Aorta (tissue), 5 donors: ENCODE measurements around the gene RHBDD1. TPM values are rescaled to one million over a fixed set of nuclear protein-coding genes. Genes with fewer than 3 reads are reported as not detected.

Experiments
- ATAC-seq: fragments of 200-7000 bp; cut with Tn5 transposase; one replicate; pipeline ENCODE4 v1.9.1; 2022; ENCODE audit warnings: moderate library complexity; ENCODE audit not compliant: low FRiP score
- DNase-seq, 2 donors: peaks; one replicate each; pipeline ENCODE4 v3.0.0-alpha.2; 2020
- H3K27ac ChIP-seq, 2 donors: one replicate each; pipeline ENCODE4 v1.5.1; 2013; ENCODE audit warnings: low read length in 2 of 2, mild to moderate bottlenecking in 2 of 2, moderate library complexity in 2 of 2, control low read depth in 1 of 2, inconsistent platforms in 1 of 2, low read depth in 1 of 2
- H3K27me3 ChIP-seq, 2 donors: one replicate each; pipeline ENCODE4 v1.6.1; 2013; ENCODE audit warnings: control low read depth in 1 of 2, low read length in 1 of 2, mild to moderate bottlenecking in 1 of 2, moderate library complexity in 1 of 2; ENCODE audit not compliant: insufficient read depth in 2 of 2, control insufficient read depth in 1 of 2
- H3K36me3 ChIP-seq, 2 donors: one replicate each; pipeline ENCODE4 v1.6.1; 2013; ENCODE audit warnings: control low read depth in 1 of 2, low read length in 1 of 2, mild to moderate bottlenecking in 1 of 2; ENCODE audit not compliant: insufficient read depth in 2 of 2, control insufficient read depth in 1 of 2
- H3K4me1 ChIP-seq, 2 donors: one replicate each; pipeline ENCODE4 v1.6.1; 2013; ENCODE audit warnings: low read length in 2 of 2, control low read depth in 1 of 2, mild to moderate bottlenecking in 1 of 2, moderate library complexity in 1 of 2; ENCODE audit not compliant: insufficient read depth in 2 of 2, control insufficient read depth in 1 of 2
- H3K4me3 ChIP-seq, 2 donors: one replicate each; pipeline ENCODE4 v1.5.1; 2013; ENCODE audit warnings: low read length in 2 of 2, control low read depth in 1 of 2, mild to moderate bottlenecking in 1 of 2
- H3K9me3 ChIP-seq: one replicate; pipeline ENCODE4 v1.6.1; 2013; ENCODE audit warnings: mild to moderate bottlenecking, low read length; ENCODE audit not compliant: control insufficient read depth
- WGBS, 2 donors: extraction: QIAGEN DNeasy Blood & Tissue Kit; methylation state at CpG; one replicate each; pipeline ENCODE4 v1.1.7; 2013; 5-methylcytosine and 5-hydroxymethylcytosine counted together
- intact Hi-C, 2 donors: fragments of 100-400 bp; cut with DNase I; formaldehyde crosslinking; loops; one replicate each; pipeline versions ENCODE4 v1.14.2 to v1.15.0; 2022
- polyA plus RNA-seq, 2 donors: library from polyadenylated mRNA; stranded (reverse); fragments of 200-250 nt; gene quantifications; one replicate each; pipeline ENCODE4 v1.2.3, GENCODE V29; 2013
- total RNA-seq, 2 donors: library from RNA; stranded (reverse); fragmentation: NEBNext Ultra II Directional; extraction: Animal tissue kit (Norgen Biotek cat#: 25700); gene quantifications; one replicate each; pipeline ENCODE4 v1.2.1, GENCODE V29; 2021
- donor health status: healthy with polysubstance abuse.
- donor health status: Bipolar disorder and iron deficiency.
- donor health status: DM: no; HTN: no; CAD: no.
- donor health status: DM: no; HTN: no; CAD: no.
- donor health status: DM: yes; HTN: yes; CAD: no.

RHBDD1 gene
- total and polyA plus RNA-seq, 4 donors, result 6.0 to 39.2 (median 22.0) TPM

DNA sequence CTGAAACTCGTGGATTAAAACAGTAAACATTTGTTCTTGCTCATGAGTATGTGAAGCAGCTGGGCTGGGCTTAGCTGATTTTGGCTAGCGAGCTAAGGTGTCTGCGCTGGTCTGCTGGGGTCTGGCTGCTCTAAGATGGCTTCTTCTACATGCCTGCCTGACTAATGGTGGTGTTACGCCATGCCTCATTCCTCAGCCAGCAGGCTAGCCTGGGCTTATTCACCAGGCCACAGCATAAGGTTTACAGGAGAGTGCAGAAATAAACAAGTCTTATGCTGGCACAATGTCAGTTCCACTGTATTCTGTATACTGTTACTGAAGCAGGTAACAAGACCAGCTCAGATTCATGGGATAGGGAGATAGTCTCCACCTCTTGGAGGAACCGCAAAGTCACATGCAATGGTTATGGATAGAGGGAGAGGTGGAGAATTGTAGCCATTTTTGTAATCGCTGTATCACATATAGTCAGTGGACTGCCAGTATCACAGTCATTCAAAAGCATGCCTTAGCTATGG, 80.0 kb downstream of the RHBDD1 start:
- no peak overlapping the region for H3K4me3 ChIP-seq
- intact Hi-C loops, result no loop called here
- WGBS, 2 donors, result 77 to 92% methylated on average over 6 of the region's 6 CpGs
- DNase-seq (no peak), ATAC-seq (no peak)
- H3K4me1 ChIP-seq, result no peaks in the 10 kb centered on the region
- H3K27ac ChIP-seq, result no peak overlapping the region
- H3K9me3 ChIP-seq, result no peaks in the 10 kb centered on the region
- H3K36me3 ChIP-seq, result peaks cover 2% of the 10 kb centered on the region in 2 donors
- no peaks in the 10 kb centered on the region for H3K27me3 ChIP-seq

GRCh38 chr2:226916669-226917068, 80.8 kb downstream of the RHBDD1 start:
- intact Hi-C loops, result no loop called here
- H3K27ac ChIP-seq, result no peak overlapping the region
- no peak for DNase-seq
- peaks cover 2% of the 10 kb centered on the region in 2 donors for H3K36me3 ChIP-seq
- no peaks in the 10 kb centered on the region for H3K4me1 ChIP-seq
- 83 to 85% methylated on average over 1 of the region's 1 CpG for WGBS, 2 donors
- H3K4me3 ChIP-seq, result no peak overlapping the region
- no peaks in the 10 kb centered on the region for H3K9me3 ChIP-seq
- no peak for ATAC-seq
- H3K27me3 ChIP-seq, result no peaks in the 10 kb centered on the region

DNA sequence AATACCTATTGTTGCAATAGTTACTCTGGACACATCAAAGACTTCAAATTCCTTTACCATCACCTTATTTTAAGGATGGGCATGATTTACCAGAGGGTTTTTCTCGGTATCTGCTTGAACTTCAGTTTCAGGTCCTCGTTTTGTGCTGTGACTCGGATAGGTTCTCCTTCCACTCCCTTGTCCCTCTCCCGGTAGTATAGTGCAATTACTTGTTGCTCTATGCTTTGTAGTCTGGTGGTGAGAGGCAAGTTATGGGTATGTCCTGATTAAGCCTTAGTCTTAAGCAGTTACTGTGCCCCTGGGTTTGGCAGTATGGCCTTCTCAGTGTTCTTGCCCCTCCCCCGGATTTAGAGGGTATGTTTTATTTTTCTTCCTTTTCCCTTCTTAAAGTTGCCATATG, 96.6 kb downstream of the RHBDD1 start:
- intact Hi-C loops, result no loop called here
- Histone ChIP-seq H3K4me3 (no peak overlapping the region), H3K27ac (no peak overlapping the region), H3K27me3 (no peaks in the 10 kb centered on the region), H3K4me1 (peaks cover 0 to 6% of the 10 kb centered on the region in 2 donors), H3K36me3 (peaks cover 0 to under 1% of the 10 kb centered on the region in 2 donors), H3K9me3 (no peaks in the 10 kb centered on the region)
- 89 to 92% methylated on average over 5 of the region's 5 CpGs for WGBS, 2 donors
- no peak for DNase-seq
- no peak for ATAC-seq

DNA sequence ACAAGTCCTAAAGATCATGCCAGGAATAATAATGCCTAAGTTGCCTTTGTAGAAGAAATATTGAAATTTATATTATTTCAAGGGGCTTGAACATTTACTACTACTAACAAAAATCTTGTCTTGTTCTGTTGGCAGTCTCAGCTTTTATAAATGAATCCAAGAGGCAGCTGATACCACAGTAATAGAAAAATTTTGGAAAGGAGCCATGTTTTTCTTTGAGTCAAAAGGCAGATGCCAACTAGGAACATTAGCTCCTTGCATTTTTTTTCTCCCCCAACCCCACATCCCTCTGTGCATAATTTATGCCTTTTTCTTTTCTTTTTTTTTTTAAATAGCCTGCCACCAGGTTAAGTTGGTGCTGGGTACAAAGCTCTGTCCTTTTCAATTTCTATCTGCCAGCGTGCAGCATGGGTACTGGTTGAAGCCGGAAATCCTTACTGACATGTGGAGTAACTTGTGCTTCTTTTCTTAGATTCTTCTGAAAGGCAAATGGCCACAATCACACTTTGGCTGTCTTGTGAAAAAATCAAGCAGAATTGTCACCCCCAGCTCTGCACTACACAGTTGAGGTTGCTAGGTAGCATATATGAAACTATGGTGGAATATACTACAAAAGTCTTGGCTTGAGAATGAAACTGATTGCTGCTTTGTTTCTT, 98.8 kb downstream of the RHBDD1 start:
- Histone ChIP-seq H3K4me1 (peaks cover 0 to 6% of the 10 kb centered on the region in 2 donors), H3K36me3 (peaks cover 0 to 2% of the 10 kb centered on the region in 2 donors), H3K4me3 (no peak overlapping the region), H3K27ac (peak overlapping the region in 1 of 2 donors; percentile 43), H3K9me3 (no peaks in the 10 kb centered on the region), H3K27me3 (no peaks in the 10 kb centered on the region)
- no peak for ATAC-seq
- WGBS, 2 donors, result 44 to 48% methylated on average over 2 of the region's 2 CpGs
- DNase-seq, result no peak
- intact Hi-C loops, result no loop called here

- DNase-seq (no peak), ATAC-seq (no peak)
- Histone ChIP-seq H3K4me3 (no peak overlapping the region), H3K9me3 (no peaks in the 10 kb centered on the region), H3K27ac (no peak overlapping the region), H3K27me3 (no peaks in the 10 kb centered on the region), H3K36me3 (no peaks in the 10 kb centered on the region), H3K4me1 (no peaks in the 10 kb centered on the region)
- 86 to 91% methylated on average over 9 of the region's 9 CpGs for WGBS, 2 donors
- intact Hi-C loops, result no loop called here
Measured at GRCh38 chr2:226943862-226944620, 108.2 kb downstream of the RHBDD1 start.

- no peaks in the 10 kb centered on the region for H3K36me3 ChIP-seq
- intact Hi-C loops, result no loop called here
- DNase-seq (peak in 1 of 2 donors; percentile 71), ATAC-seq (peak; percentile 87)
- H3K9me3 ChIP-seq, result no peaks in the 10 kb centered on the region
- 6% methylated on average over 3 of the region's 3 CpGs for WGBS, 2 donors
- no peaks in the 10 kb centered on the region for H3K27me3 ChIP-seq
- H3K4me1 ChIP-seq, result peaks cover 0 to 5% of the 10 kb centered on the region in 2 donors
- H3K4me3 ChIP-seq, result no peak overlapping the region
- peak overlapping the region in 1 of 2 donors; percentile 82 for H3K27ac ChIP-seq
Measured at GRCh38 chr2:226953206-226953605, 117.4 kb downstream of the RHBDD1 start.

DNA sequence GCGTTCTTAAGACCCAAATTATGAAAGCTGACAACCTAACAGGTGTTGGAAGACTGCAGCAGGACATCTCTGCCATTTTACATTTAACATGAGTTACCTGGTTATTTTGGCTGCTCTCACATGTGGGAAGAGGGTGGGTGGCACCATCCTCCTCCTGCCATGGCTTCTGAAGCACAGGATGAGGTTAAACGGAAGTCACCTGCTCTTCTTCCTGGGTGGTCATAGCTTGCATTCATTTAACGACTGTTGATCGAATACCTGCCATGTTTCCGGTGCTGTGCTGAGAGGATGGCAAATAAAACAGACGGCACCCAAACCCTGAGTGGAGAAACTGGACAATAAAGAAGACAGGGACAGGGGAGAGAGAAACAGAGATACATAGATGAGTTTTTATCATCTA, 118.0 kb downstream of the RHBDD1 start:
- ATAC-seq, result no peak
- Histone ChIP-seq H3K27me3 (no peaks in the 10 kb centered on the region), H3K27ac (peak overlapping the region; percentile 13 to 82), H3K36me3 (no peaks in the 10 kb centered on the region), H3K4me3 (no peak overlapping the region), H3K9me3 (no peaks in the 10 kb centered on the region), H3K4me1 (peaks cover 0 to 5% of the 10 kb centered on the region in 2 donors)
- DNase-seq, result no peak
- intact Hi-C loops, result no loop called here
- 93 to 94% methylated on average over 6 of the region's 6 CpGs for WGBS, 2 donors

DNA sequence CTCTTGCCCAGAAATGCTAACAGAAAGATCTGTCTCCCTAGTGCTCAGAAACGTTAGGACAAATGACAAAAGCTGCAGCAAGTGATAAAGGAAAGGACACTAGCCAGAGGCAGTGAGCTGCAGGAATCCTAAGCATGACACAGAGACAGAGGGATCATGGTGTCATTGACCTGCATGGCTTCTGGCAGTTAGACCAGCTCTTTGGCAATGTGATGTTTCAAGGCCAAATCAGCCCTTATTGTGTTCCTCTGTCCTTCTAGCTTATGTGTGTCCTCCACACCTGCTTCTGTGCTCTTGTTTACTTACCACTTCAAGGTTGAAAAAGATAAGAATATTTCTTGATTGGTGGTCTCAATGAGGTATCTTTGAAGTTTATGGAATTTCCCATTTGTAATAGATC, 120.8 kb downstream of the RHBDD1 start:
- H3K9me3 ChIP-seq, result no peaks in the 10 kb centered on the region
- H3K27me3 ChIP-seq, result no peaks in the 10 kb centered on the region
- H3K4me3 ChIP-seq, result no peak overlapping the region
- no peak overlapping the region for H3K27ac ChIP-seq
- ATAC-seq, result no peak
- peaks cover 0 to 5% of the 10 kb centered on the region in 2 donors for H3K4me1 ChIP-seq
- no peak for DNase-seq
- H3K36me3 ChIP-seq, result no peaks in the 10 kb centered on the region
- 59 to 62% methylated on average over 1 of the region's 1 CpG for WGBS, 2 donors
- intact Hi-C loops, result no loop called here

DNA sequence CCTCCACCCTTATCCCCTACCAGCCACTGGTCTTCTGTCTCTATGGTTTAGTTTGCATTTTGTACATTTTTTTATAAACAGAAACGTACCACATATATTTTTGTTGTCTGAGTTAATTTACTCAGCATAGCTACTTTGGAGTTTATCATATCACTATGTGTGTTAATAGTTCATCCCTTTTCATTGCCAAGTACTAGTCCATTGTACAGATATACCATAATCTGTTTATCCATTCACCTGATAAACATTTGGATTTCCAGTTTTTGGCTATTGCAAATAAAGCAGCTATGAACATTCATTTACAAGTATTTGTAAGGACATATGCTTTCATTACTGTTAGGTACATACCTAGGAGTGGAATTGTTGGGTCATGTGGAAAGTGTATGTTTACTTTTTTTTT, 123.6 kb downstream of the RHBDD1 start:
- Histone ChIP-seq H3K9me3 (no peaks in the 10 kb centered on the region), H3K4me3 (no peak overlapping the region), H3K27me3 (no peaks in the 10 kb centered on the region), H3K27ac (no peak overlapping the region), H3K4me1 (peaks cover 2 to 8% of the 10 kb centered on the region in 2 donors), H3K36me3 (no peaks in the 10 kb centered on the region)
- intact Hi-C loops, result no loop called here
- 99 to 100% methylated on average over 1 of the region's 1 CpG for WGBS, 2 donors
- DNase-seq (no peak), ATAC-seq (no peak)
